Measurements from ENCODE around the gene NLGN1.
"Not testable (repeated sequence)": the region's sequence is repeated elsewhere in the genome, so short reads cannot be mapped to it uniquely, and the experiment has no call there.

The NLGN1 gene

GRCh38 chr3:174197416-174197815 lies 799.9 kb downstream of the NLGN1 start:
- DNase-seq, result no peak

- DNase-seq, result no peak
These were observed 800.7 kb downstream of the NLGN1 start for GRCh38 chr3:174198199-174198598.

- no peak for DNase-seq
These were observed 802.2 kb downstream of the NLGN1 start for GRCh38 chr3:174199696-174200095.

- no peak for DNase-seq
These were observed 804.6 kb downstream of the NLGN1 start for GRCh38 chr3:174202116-174202515.

GRCh38 chr3:174202561-174202960 lies 805.0 kb downstream of the NLGN1 start:
- DNase-seq, result no peak

GRCh38 chr3:174204765-174205164 lies 807.2 kb downstream of the NLGN1 start:
- DNase-seq, result no peak

GRCh38 chr3:174206607-174207192 lies 809.2 kb downstream of the NLGN1 start:
- DNase-seq, result no peak

- DNase-seq, result no peak
These were observed 810.6 kb downstream of the NLGN1 start for GRCh38 chr3:174208161-174208560.

- DNase-seq, result not testable (repeated sequence)
These were observed 814.4 kb downstream of the NLGN1 start for GRCh38 chr3:174211896-174212295.

- DNase-seq, result no peak
These were observed 817.9 kb downstream of the NLGN1 start for GRCh38 chr3:174215456-174215855.

- no peak for DNase-seq
These were observed 818.5 kb downstream of the NLGN1 start for GRCh38 chr3:174216019-174216418.

GRCh38 chr3:174216946-174217718 lies 819.6 kb downstream of the NLGN1 start:
- no peak for DNase-seq

GRCh38 chr3:174218016-174218415 lies 820.5 kb downstream of the NLGN1 start:
- no peak for DNase-seq

- DNase-seq, result no peak
These were observed 822.2 kb downstream of the NLGN1 start for GRCh38 chr3:174219738-174220137.

GRCh38 chr3:174220775-174221554 lies 823.4 kb downstream of the NLGN1 start:
- no peak for DNase-seq

- DNase-seq, result no peak
These were observed 825.5 kb downstream of the NLGN1 start for GRCh38 chr3:174223042-174223441.

- DNase-seq, result no peak
These were observed 826.1 kb downstream of the NLGN1 start for GRCh38 chr3:174223626-174224025.

GRCh38 chr3:174229916-174230315 lies 832.4 kb downstream of the NLGN1 start:
- DNase-seq, result no peak

- not testable (repeated sequence) for DNase-seq
These were observed 834.6 kb downstream of the NLGN1 start for GRCh38 chr3:174232028-174232657.

GRCh38 chr3:174232658-174233429 lies 835.3 kb downstream of the NLGN1 start:
- no peak for DNase-seq

- DNase-seq, result no peak
These were observed 836.0 kb downstream of the NLGN1 start for GRCh38 chr3:174233511-174233910.

- DNase-seq, result no peak
These were observed 844.9 kb downstream of the NLGN1 start for GRCh38 chr3:174242311-174243041.

Measured in hematopoietic multipotent progenitor cell treated with erythropoietin and hydrocortisone succinate and interleukin-3 and kit ligand, for 8 days (in vitro differentiated cells).